Body of pancreas (tissue), 4 donors: Measurements from ENCODE around the gene EFS. TPM values are rescaled to one million over a fixed set of nuclear protein-coding genes. Genes with fewer than 3 reads are reported as not detected.

Experiments
- ATAC-seq: fragments of 150-250 bp; one replicate; pipeline ENCODE4 v1.9.1; 2016
- DNase-seq, 4 donors: peaks; one replicate each; pipeline ENCODE4 v3.0.0-alpha.2; 2019
- H3K27ac ChIP-seq, 4 donors: fragments of 200-600 bp; sonication (generic); 1 replicate in 3 of 4; 2 replicates in 1 of 4; pipeline versions ENCODE4 v1.5.1 to v1.6.1; 2016 to 2019; ENCODE audit warnings: mild to moderate bottlenecking in 1 of 4, mixed read lengths in 1 of 4, moderate library complexity in 1 of 4
- H3K27me3 ChIP-seq, 2 donors: fragments of 200-600 bp; sonication (generic); one replicate each; pipeline ENCODE4 v1.6.0; 2016; ENCODE audit warnings: mild to moderate bottlenecking in 1 of 2
- H3K36me3 ChIP-seq, 2 donors: fragments of 200-600 bp; sonication (generic); replicated peaks in 1 of 2; 2 replicates each; pipeline ENCODE4 v1.5.1; 2016; ENCODE audit warnings: low read depth in 2 of 2; ENCODE audit not compliant: insufficient read depth in 1 of 2
- H3K4me1 ChIP-seq: fragments of 200-600 bp; sonication (generic); one replicate; pipeline ENCODE4 v1.6.0; 2016
- H3K4me3 ChIP-seq, 2 donors: fragments of 200-600 bp; sonication (generic); 1 replicate in 1 of 2; 2 replicates in 1 of 2; pipeline ENCODE4 v1.5.1; 2016 to 2019
- H3K9me3 ChIP-seq, 3 donors: fragments of 200-600 bp; sonication (generic); 1 replicate in 2 of 3; 2 replicates in 1 of 3; pipeline ENCODE4 v1.5.1; 2016
- POLR2A ChIP-seq, 3 donors: fragments of 450-650 bp; IDR thresholded peaks; one replicate each; pipeline ENCODE4 v1.6.1; 2016; ENCODE audit warnings: antibody characterized with exemption in 3 of 3, mild to moderate bottlenecking in 2 of 3
- WGBS, 2 donors: methylation state at CpG; one replicate each; pipeline ENCODE4 v1.1.5; 2017; 5-methylcytosine and 5-hydroxymethylcytosine counted together
- intact Hi-C: fragments of 100-400 bp; cut with DNase I; formaldehyde crosslinking; loops from one replicate; pipeline ENCODE4 v1.15.1; 2023
- total RNA-seq, 2 donors: library from RNA; depleted of rRNA; stranded (reverse); fragments of >200 nt; gene quantifications; one replicate each; pipeline ENCODE4 v1.1.0, GENCODE V29; 2016
- TF ChIP-seq, protein P1 (sequence below), 7 experiments: fragments of 450-650 bp in 4 of 7; fragments of 200-600 bp in 3 of 7; sonication (generic) in 3 of 7; IDR thresholded peaks; one replicate each; pipeline ENCODE4 v1.5.1; 2016 to 2019; ENCODE audit warnings: antibody characterized with exemption in 7 of 7

Gene EFS
- total RNA-seq, 2 donors from 2014 or later, result 0.99 to 1.3 TPM

DNA sequence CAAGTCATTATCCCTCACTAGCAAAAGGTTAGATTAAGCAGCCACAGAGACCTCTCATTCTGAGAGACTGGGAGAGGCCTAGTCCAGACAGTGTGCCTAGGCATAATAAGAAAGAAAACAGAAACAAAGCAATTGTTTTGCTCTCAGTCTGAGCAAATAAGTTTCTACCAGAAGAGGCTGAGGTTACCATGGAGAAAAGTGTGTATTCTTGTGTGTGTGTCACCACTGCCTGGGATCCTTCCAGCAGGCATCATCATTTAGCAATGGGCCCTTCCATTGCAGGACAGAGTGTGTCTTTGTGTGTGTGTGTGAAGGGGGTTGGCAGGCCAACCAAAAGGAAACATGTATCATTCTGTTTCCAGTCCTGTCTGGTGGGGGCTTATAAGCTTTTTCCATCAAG, 3.7 kb downstream of the EFS start:
- Histone ChIP-seq H3K27me3 (peaks cover 0 to 20% of the 10 kb centered on the region in 2 donors), H3K4me1 (peaks cover 11% of the 10 kb centered on the region), H3K4me3 (no peak overlapping the region), H3K36me3 (no peaks in the 10 kb centered on the region), H3K9me3 (no peaks in the 10 kb centered on the region), H3K27ac (no peak overlapping the region)
- TF ChIP-seq POLR2A (IDR thresholded peaks at IDR 0.05), result no peak
- TF ChIP-seq, protein P1, sequence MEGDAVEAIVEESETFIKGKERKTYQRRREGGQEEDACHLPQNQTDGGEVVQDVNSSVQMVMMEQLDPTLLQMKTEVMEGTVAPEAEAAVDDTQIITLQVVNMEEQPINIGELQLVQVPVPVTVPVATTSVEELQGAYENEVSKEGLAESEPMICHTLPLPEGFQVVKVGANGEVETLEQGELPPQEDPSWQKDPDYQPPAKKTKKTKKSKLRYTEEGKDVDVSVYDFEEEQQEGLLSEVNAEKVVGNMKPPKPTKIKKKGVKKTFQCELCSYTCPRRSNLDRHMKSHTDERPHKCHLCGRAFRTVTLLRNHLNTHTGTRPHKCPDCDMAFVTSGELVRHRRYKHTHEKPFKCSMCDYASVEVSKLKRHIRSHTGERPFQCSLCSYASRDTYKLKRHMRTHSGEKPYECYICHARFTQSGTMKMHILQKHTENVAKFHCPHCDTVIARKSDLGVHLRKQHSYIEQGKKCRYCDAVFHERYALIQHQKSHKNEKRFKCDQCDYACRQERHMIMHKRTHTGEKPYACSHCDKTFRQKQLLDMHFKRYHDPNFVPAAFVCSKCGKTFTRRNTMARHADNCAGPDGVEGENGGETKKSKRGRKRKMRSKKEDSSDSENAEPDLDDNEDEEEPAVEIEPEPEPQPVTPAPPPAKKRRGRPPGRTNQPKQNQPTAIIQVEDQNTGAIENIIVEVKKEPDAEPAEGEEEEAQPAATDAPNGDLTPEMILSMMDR (IDR thresholded peaks at IDR 0.05), result no peak
- intact Hi-C loops, result no loop called here
- no peak for ATAC-seq
- DNase-seq, result no peak

DNA sequence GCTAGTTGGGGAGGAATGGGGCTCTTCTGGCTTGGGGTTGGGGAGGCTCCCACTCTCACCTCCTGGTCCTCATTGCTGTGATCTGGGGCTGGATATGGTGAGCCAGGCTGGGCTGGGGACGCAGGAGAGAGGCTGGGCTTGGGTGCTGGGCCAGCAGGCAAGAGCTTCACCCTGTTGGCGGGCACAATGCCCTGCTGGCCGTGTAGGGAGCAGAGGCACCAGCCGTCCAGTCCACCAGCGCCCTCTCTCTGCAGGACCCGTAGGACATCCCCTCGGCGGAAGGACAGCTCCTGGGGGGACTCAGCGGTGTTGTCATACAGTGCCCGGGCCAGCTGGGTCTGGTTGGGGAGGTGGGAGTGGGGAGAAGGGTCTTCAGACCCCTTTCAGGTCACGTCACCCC, 4.5 kb downstream of the EFS start:
- Histone ChIP-seq H3K4me3 (no peak overlapping the region), H3K27me3 (peaks cover 0 to 14% of the 10 kb centered on the region in 2 donors), H3K27ac (no peak overlapping the region), H3K36me3 (no peaks in the 10 kb centered on the region), H3K4me1 (peaks cover 8% of the 10 kb centered on the region), H3K9me3 (no peaks in the 10 kb centered on the region)
- intact Hi-C loops, result no loop called here
- TF ChIP-seq POLR2A (IDR thresholded peaks at IDR 0.05), result no peak
- TF ChIP-seq, protein P1 (IDR thresholded peaks at IDR 0.05), result peak in 1 of 7 experiments; percentile 35
- peak in 1 of 4 donors; percentile 21 for DNase-seq
- ATAC-seq, result no peak
- WGBS, 2 donors, result 75 to 80% methylated on average over 2 to 9 of the region's 11 CpGs

DNA sequence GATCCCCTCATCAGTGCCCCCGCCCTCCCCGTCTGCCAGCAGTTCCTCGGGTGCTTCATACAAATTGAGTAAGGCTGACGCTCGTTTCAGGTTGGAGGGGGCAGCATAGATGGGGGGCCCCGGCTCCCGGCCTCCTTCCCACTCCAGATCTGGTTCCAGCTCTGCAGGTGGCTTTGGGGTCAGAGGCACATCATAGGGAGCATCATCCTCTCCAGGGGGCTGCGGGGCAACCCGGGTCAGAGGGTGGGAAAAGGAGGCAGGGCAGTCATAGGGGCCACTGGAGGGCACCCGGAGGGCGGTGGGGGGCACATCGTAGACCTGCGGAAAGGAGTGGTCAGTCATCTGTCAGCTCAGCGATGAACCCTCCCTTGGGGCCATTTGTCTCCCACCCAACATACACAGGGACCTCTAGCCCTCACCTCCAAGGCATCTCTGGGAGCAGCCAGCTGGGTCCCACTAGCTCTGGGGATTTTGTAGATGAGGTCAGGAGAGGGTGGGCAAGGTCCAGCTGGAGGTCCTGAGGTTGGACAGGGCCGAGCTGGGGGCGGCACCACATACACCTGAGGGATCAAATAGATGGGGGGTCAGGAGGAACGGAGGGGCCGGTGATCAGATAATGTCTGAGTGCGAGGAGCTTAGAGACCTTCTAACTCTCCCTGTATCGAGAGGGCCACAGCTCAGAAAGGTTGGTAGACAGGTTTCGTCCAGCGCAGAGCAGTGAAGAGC, 5.1 kb downstream of the EFS start:
- no peak overlapping the region for H3K27ac ChIP-seq
- DNase-seq, result no peak
- WGBS, 2 donors, result 77 to 80% methylated on average over 19 to 22 of the region's 22 CpGs
- no peak for ATAC-seq
- no peaks in the 10 kb centered on the region for H3K9me3 ChIP-seq
- H3K4me1 ChIP-seq, result peaks cover 1% of the 10 kb centered on the region
- no peaks in the 10 kb centered on the region for H3K36me3 ChIP-seq
- TF ChIP-seq, protein P1 (IDR thresholded peaks at IDR 0.05), result no peak
- no peak for TF ChIP-seq POLR2A (IDR thresholded peaks at IDR 0.05)
- intact Hi-C loops, result no loop called here
- peaks cover 0 to 8% of the 10 kb centered on the region in 2 donors for H3K27me3 ChIP-seq
- no peak overlapping the region for H3K4me3 ChIP-seq

DNA sequence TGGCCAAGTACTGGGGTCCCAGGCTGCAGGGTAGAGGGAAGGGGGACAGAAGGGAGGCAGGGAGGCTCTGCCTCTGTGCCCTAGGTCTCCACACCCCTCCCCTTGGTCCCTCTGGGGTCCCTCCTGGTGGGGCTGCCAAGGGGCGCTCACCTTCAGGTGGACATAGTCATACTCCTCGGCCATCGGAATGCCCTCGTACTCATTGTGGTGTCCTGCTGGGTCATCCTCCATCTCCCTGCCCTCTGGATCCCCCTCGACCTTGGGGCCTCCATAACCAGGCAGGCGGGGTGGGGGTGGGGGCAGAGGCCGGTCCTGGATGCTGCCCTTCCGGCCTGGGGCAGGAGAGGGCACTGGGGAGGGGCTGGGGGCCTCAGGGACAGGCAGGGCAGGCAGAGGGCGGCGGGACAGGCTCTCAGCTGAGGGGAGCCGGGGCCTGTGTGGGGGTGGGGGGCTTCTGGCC, 5.8 kb downstream of the EFS start:
- ATAC-seq (no peak), DNase-seq (no peak)
- Histone ChIP-seq H3K9me3 (no peaks in the 10 kb centered on the region), H3K27me3 (peaks cover 0 to 3% of the 10 kb centered on the region in 2 donors), H3K36me3 (no peaks in the 10 kb centered on the region), H3K4me3 (no peak overlapping the region), H3K27ac (no peak overlapping the region), H3K4me1 (no peaks in the 10 kb centered on the region)
- TF ChIP-seq, protein P1 (IDR thresholded peaks at IDR 0.05), result no peak
- TF ChIP-seq POLR2A (IDR thresholded peaks at IDR 0.05), result no peak
- 75 to 83% methylated on average over 5 to 11 of the region's 11 CpGs for WGBS, 2 donors
- intact Hi-C loops, result no loop called here
